ENCODE data around the gene TINAGL1.

GRCh38 chr1:31549809-31550620 is 26.3 kb upstream of the TINAGL1 start:
- TF ChIP-seq PAX5 (IDR thresholded peaks at IDR 0.05; ENCODE audit: insufficient read depth, low read length, severe bottlenecking) (peak; percentile 81), POLR2AphosphoS5 (IDR thresholded peaks at IDR 0.05; ENCODE audit: low read depth, low read length) (no peak)
